GM21528 (cell line): ENCODE results near the gene ARID1B.

Experiments
- ATAC-seq: cut with Tn5 transposase; IDR thresholded peaks from one replicate; pipeline ENCODE4 v1.9.1; 2021; ENCODE audit warnings: mild to moderate bottlenecking, moderate library complexity; ENCODE audit not compliant: unreplicated experiment, low FRiP score

ARID1B gene

DNA sequence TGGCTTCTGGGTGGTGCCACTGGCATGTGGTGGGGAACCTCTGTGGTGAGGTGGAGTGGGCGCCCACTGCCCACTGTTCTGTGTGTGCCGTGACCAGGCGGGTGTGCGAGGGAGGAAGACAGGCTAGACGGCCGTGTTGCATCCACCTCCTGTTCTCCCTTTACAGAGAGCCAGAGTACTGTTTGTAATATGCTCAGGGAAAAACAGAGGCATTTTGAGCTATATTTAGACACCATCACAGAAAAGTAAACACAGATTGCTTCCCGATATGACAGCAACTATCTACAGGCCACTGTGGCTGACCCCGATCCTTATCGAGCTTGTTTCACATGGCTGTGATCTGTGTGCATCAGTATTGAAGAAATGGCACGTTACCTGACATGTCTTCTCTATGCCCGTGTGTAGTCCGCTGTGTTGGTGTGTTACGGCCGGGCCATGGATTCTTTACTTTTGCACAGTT, 45.6 kb downstream of the ARID1B start:
- no peak for ATAC-seq

DNA sequence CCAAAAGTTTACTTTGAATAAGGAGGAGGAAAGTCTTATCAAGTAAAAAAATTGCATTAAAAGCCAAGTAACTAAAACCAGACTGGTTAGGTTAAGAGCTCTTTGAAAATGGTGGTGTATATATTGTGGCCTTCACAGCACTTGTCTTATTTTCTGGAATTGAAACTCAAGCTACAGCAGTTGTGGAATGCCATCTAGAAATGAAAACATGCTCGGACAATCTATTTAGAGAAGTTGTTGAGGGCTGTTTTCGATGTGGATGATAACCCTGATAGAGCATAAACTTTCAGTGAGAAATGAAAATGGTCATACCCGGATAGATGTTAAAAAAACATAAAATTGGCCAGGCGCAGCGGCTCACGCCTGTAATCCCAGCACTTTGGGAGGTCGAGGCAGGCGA, 47.0 kb downstream of the ARID1B start:
- ATAC-seq = no peak

- no peak for ATAC-seq
Measured at GRCh38 chr6:156825475-156825874, 48.3 kb downstream of the ARID1B start.

GRCh38 chr6:156826290-156826955, 49.2 kb downstream of the ARID1B start:
- ATAC-seq = no peak

DNA sequence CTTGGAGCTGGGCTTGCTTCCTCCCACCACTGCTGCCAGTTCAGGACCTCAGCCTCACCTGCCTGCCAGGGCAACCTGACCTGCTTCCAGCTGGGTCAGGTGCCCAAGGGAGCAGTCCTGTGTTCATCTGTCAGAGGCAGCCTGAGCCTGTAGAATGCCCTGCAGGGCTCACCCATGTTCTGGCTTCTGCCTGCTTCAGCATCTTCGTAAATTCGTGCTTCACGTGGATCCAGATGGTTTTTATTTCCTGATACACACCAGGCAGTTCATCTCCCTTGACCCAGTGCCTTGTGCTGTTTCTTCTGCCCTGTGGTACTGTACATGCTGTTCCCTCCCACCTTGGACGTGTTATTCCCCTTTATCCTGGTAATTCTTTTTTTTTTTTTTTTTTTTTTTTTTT, 50.2 kb downstream of the ARID1B start:
- no peak for ATAC-seq

DNA sequence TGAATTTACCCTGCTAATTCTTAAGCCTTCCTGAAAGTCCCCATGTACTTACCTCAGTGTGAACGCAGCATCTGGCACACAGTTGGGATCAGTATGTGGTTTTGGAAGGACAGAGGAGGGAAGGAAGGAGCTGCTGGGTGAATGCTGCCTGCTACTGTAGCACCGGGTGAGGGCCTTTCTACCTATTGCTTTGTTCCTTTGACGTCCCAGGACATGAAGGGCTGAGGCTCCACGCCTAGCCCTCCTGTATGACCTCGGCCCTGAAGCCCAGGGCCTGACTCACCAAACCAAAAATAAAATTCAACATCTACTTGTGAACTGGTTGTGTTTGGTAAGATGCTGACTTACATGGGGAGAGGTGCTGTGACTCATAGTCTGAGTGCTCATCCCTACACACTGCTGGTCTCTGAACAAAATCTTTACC, 51.1 kb downstream of the ARID1B start:
- ATAC-seq = no peak

DNA sequence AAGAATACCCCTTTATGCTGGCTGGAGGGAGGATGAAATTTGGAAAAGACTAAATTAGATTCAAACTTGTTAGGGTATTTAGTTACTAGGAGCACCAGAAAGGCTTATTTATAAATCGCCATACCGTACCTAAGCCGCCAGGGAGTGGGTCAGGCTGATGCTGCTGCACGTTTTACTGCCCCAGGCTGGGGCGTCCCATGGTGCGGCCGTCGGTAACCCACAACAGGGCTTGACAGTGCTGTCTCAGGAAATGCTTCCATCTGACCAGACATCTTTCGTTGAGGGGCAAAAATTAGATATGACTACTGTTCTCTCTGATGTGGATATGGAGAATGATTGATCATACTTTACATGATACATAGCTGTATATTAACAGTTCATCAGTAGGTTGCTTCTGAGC, 52.9 kb downstream of the ARID1B start:
- no peak for ATAC-seq

- no peak for ATAC-seq
Measured at GRCh38 chr6:156832231-156832647, 55.1 kb downstream of the ARID1B start.

- no peak for ATAC-seq
Measured at GRCh38 chr6:156832669-156833068, 55.5 kb downstream of the ARID1B start.

GRCh38 chr6:156833755-156834154, 56.6 kb downstream of the ARID1B start:
- ATAC-seq = no peak

DNA sequence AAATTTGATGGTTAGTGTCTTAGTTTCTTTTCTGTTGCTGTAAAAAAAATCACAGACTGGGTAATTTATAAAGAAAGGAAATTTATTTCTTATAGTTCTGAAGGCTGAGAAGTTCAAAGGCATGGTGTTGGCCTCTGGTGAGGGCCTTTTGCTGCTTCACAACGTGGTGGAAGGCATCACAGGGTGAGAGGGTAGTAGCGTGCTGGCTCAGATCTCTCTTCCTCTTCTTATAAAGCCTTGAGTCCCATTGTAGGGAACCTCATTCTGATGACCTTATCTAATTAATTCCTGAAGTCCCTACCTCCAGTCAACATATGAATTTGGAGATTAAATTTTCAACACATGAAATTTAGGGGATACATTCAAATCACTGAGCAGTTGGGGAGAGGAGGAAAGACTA, 62.0 kb downstream of the ARID1B start:
- no peak for ATAC-seq

DNA sequence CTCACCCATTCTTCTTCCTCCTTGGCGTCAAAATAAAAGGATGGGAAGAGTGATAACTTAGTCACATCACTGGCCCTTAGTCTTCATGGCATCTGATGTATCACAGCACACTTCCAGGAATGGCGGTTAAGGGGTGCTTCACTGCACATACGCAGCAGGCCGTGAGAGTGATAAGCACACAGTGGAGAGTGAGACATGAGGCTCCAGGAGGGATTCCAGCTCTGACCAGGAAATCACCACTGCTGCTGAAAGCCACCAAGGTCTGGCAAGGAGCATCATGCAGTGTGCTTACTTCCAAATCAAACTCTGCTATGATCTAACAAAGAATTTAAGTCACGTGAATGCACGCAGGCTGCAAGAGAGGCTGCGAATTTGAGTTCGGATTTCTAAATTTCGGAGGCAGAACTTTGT, 62.4 kb downstream of the ARID1B start:
- no peak for ATAC-seq

DNA sequence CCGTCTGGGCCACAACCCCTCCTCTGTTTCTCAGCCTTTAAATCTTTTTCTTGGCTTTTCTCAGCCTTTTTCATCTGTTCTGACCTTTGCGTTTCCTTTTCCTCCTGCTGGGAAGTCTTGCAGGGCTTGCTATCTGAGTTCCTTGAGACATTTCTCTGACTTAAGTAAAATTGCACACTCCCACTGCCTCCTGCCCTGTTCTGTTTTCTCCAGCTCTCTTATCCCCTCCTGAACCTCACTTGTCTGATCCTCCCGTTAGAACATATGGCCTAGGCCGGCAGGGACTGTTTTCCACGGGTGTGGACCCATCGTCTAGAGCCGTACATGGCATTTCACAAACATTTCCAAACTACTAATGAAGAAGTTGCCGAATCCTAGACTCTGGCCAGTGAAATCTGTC, 63.0 kb downstream of the ARID1B start:
- ATAC-seq = no peak

DNA sequence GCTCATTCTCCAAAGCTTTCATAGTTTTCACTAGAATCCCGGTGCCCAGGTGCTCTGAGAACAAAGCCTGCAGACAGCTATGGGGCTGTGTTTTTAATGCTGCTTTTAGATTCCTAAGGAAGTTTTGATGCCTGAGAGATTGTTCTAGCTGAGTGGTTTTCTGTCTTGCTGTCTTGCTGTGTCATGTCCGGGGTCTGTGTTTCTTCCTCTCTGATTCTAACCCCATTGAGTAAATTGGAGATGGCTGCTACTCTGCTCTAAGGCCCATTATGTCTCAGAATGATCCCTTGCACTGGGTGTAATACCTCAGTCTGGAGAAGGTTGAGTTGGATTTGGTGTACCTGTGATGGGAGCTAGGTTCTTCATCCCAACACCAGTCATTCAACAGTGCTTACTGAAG, 63.4 kb downstream of the ARID1B start:
- no peak for ATAC-seq

DNA sequence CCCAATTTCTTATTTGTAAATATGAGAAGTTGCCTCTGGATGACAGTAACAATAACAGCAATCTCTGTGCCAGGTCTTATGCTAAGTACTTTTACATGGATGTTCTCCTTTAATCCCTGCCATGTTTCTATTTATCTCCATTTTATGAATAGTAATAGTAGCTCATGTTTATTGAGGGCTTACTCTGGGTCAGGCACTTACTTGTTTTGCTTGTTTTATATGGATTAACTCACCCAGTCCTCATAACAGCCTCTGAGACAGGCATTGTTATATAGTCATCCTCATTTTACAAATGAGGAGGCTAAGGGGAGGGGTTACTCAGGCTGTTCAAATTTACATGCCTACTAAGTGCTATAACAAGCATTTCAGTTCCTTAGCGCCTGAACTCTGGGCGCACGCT, 64.3 kb downstream of the ARID1B start:
- no peak for ATAC-seq

GRCh38 chr6:156842598-156843250, 65.5 kb downstream of the ARID1B start:
- no peak for ATAC-seq

- no peak for ATAC-seq
Measured at GRCh38 chr6:156844089-156844488, 66.9 kb downstream of the ARID1B start.

GRCh38 chr6:156845454-156846155, 68.4 kb downstream of the ARID1B start:
- no peak for ATAC-seq

GRCh38 chr6:156846845-156847599, 69.8 kb downstream of the ARID1B start:
- ATAC-seq = no peak

- ATAC-seq = no peak
Measured at GRCh38 chr6:156848123-156848522, 70.9 kb downstream of the ARID1B start.

DNA sequence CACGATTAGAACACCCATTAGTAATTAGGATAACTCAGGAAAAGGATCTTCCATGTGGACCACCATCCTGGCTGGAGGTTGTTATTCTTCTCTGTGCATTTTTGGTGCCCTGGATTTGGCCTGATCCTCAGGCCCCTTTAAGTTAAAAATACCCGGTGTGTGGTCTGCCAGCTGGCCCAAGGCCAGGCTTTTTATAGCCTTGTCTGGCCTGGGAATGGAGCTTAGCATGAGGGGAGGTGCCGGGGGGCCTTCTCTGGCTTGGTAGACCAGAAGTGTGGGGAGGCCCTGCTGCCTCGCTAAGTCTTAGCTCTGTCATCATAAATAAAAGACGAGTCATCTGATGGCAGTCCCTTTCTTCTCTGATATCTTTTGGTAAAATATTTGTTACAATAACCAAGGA, 71.4 kb downstream of the ARID1B start:
- no peak for ATAC-seq
